CD14-positive monocyte (primary cell): ENCODE results near the gene IL1RL1. TPM values are rescaled to one million over a fixed set of nuclear protein-coding genes. Genes with fewer than 3 reads are reported as not detected.

Experiments used
- DNase-seq, 3 donors: peaks; one replicate each; pipeline ENCODE4 v3.0.0-alpha.2; 2011 to 2022
- H2AFZ ChIP-seq: 2 replicates; pipeline ENCODE4 v1.6.0; 2012; ENCODE audit warnings: mild to moderate bottlenecking, low read depth, low read length, inconsistent platforms; ENCODE audit not compliant: insufficient read depth, poor library complexity, severe bottlenecking
- H3K27ac ChIP-seq, 2 donors: 1 replicate in 1 of 2; 2 replicates in 1 of 2; pipeline ENCODE4 v1.5.1; 2012 to 2013; ENCODE audit warnings: low read length in 2 of 2, control low read depth in 1 of 2, inconsistent platforms in 1 of 2, low read depth in 1 of 2, mild to moderate bottlenecking in 1 of 2
- H3K27me3 ChIP-seq, 2 donors: one replicate each; pipeline versions ENCODE4 v1.6.0 to v1.6.1; 2011 to 2013; ENCODE audit warnings: low read length in 2 of 2; ENCODE audit not compliant: control insufficient read depth in 2 of 2, insufficient read depth in 2 of 2
- H3K36me3 ChIP-seq, 2 donors: replicated peaks in 1 of 2; 1 replicate in 1 of 2; 2 replicates in 1 of 2; pipeline versions ENCODE4 v1.5.1 to v1.6.1; 2012 to 2013; ENCODE audit warnings: low read length in 2 of 2, control low read depth in 1 of 2, inconsistent platforms in 1 of 2, mild to moderate bottlenecking in 1 of 2; ENCODE audit not compliant: insufficient read depth in 2 of 2, control insufficient read depth in 1 of 2
- H3K4me1 ChIP-seq, 2 donors: 1 replicate in 1 of 2; 2 replicates in 1 of 2; pipeline versions ENCODE4 v1.5.1 to v1.6.1; 2012 to 2013; ENCODE audit warnings: low read length in 2 of 2, control low read depth in 1 of 2, inconsistent platforms in 1 of 2, mild to moderate bottlenecking in 1 of 2, moderate library complexity in 1 of 2; ENCODE audit not compliant: insufficient read depth in 2 of 2, control insufficient read depth in 1 of 2
- H3K4me2 ChIP-seq: replicated peaks from 2 replicates; pipeline ENCODE3; 2012; ENCODE audit warnings: low read length, moderate library complexity, mild to moderate bottlenecking; ENCODE audit not compliant: poor library complexity, severe bottlenecking; ENCODE audit errors: extremely low read depth
- H3K4me3 ChIP-seq, 3 experiments: fragments of 200-600 bp in 1 of 3; sonication (generic) in 1 of 3; replicated peaks in 1 of 3; 1 replicate in 2 of 3; 2 replicates in 1 of 3; pipeline ENCODE4 v1.5.1; 2011 to 2013; ENCODE audit warnings: low read length in 3 of 3, mild to moderate bottlenecking in 3 of 3, control low read depth in 2 of 3, low read depth in 2 of 3, inconsistent platforms in 1 of 3, moderate library complexity in 1 of 3
- H3K79me2 ChIP-seq: 2 replicates; pipeline ENCODE4 v1.6.0; 2012; ENCODE audit warnings: mild to moderate bottlenecking, control low read depth, inconsistent platforms, low read length, moderate library complexity; ENCODE audit not compliant: insufficient read depth
- H3K9ac ChIP-seq: 2 replicates; pipeline ENCODE4 v1.6.0; 2017; ENCODE audit warnings: low read length, mild to moderate bottlenecking; ENCODE audit not compliant: insufficient read depth, poor library complexity, severe bottlenecking
- H3K9me3 ChIP-seq, 2 donors: replicated peaks in 1 of 2; 1 replicate in 1 of 2; 2 replicates in 1 of 2; pipeline versions ENCODE4 v1.5.1 to v1.6.1; 2012 to 2013; ENCODE audit warnings: low read length in 2 of 2, control low read depth in 1 of 2; ENCODE audit not compliant: control insufficient read depth in 1 of 2, insufficient read depth in 1 of 2
- H4K20me1 ChIP-seq: 2 replicates; pipeline ENCODE4 v1.6.0; 2012; ENCODE audit warnings: mild to moderate bottlenecking, low read length, control low read depth, moderate library complexity; ENCODE audit not compliant: insufficient read depth
- H3K27ac Mint-ChIP-seq, 7 donors: one replicate each; pipeline ENCODE4 v1.8.0; 2020; ENCODE audit warnings: mild to moderate bottlenecking in 7 of 7, mixed read lengths in 7 of 7, moderate library complexity in 6 of 7, inconsistent platforms in 2 of 7
- H3K27me3 Mint-ChIP-seq, 3 donors: one replicate each; pipeline ENCODE4 v1.8.0; 2021 to 2022; ENCODE audit warnings: low read depth in 3 of 3, mild to moderate bottlenecking in 3 of 3, mixed read lengths in 3 of 3, moderate library complexity in 3 of 3, inconsistent platforms in 1 of 3
- H3K36me3 Mint-ChIP-seq, 2 donors: one replicate each; pipeline ENCODE4 v1.8.0; 2020; ENCODE audit warnings: mixed read lengths in 2 of 2, inconsistent platforms in 1 of 2, mild to moderate bottlenecking in 1 of 2
- H3K4me1 Mint-ChIP-seq: one replicate; pipeline ENCODE4 v1.8.0; 2020; ENCODE audit warnings: mild to moderate bottlenecking, mixed read lengths
- H3K4me3 Mint-ChIP-seq, 2 donors: one replicate each; pipeline ENCODE4 v1.8.0; 2020; ENCODE audit warnings: mild to moderate bottlenecking in 2 of 2, mixed read lengths in 2 of 2, moderate library complexity in 1 of 2
- H3K9me3 Mint-ChIP-seq, 7 donors: one replicate each; pipeline ENCODE4 v1.8.0; 2020 to 2022; ENCODE audit warnings: mixed read lengths in 7 of 7, mild to moderate bottlenecking in 6 of 7, moderate library complexity in 6 of 7, inconsistent platforms in 2 of 7
- WGBS: methylation state at CpG from one replicate; pipeline ENCODE4 v1.1.5; 2013; ENCODE audit warnings: missing lambda C conversion rate; ENCODE audit not compliant: insufficient coverage; 5-methylcytosine and 5-hydroxymethylcytosine counted together
- intact Hi-C, 2 donors: fragments of 100-400 bp; cut with micrococcal nuclease; formaldehyde crosslinking; loops; one replicate each; pipeline versions ENCODE4 v1.15.0 to v1.15.1; 2023
- polyA plus RNA-seq, 3 donors: library from polyadenylated mRNA; depleted of rRNA in 1 of 3; unstranded in 2 of 3; stranded (reverse) in 1 of 3; fragments of 300-500 nt in 2 of 3; fragments of >200 nt in 1 of 3; fragmentation: Illumina TruSeq in 2 of 3; gene quantifications; 1 replicate in 2 of 3; 2 replicates in 1 of 3; pipeline ENCODE4 v1.2.3, GENCODE V29; 2012 to 2021
- TF ChIP-seq, protein P1 (sequence below): fragments of 200-600 bp; IDR thresholded peaks from one replicate; pipeline ENCODE4 v1.8.0; 2022; ENCODE audit warnings: antibody characterized with exemption, mild to moderate bottlenecking

Gene IL1RL1
- polyA plus RNA-seq, 3 donors = not detected

DNA sequence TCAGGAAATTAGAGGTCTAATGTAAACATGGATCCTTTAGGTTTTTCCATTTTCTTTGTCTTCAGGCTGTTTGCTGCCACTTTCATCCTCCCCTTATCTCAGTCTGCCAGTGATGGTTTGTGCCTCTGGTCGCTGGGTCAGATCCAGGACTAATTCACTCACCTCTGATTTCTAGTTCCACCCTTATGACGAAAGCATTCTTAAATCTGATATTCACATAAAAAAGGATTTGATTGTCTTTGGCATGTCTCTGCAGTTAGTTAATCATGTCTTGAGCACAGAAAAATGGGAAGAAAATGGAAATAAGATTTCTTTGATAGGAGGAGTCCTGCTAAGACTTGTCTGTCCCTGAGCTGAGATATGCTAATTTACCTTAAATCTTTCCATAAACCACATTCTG is 4.6 kb downstream of the IL1RL1 start:
- intact Hi-C loops = loop anchor here in 1 of 2 donors (10.0 kb wide), 1 partner anchor 61 kb away; no protein-coding TSS in a partner anchor
- Histone ChIP-seq H3K4me3 (no peak overlapping the region), H3K27ac (no peak overlapping the region), H4K20me1 (no peaks in the 10 kb centered on the region), H3K36me3 (no peaks in the 10 kb centered on the region), H2AFZ (no peak overlapping the region), H3K27me3 (peaks cover 13 to 16% of the 10 kb centered on the region in 2 donors), H3K4me2 (no peak overlapping the region), H3K4me1 (peaks cover 6 to 7% of the 10 kb centered on the region in 2 donors), H3K9me3 (no peaks in the 10 kb centered on the region), H3K79me2 (no peaks in the 10 kb centered on the region), H3K9ac (no peak overlapping the region)
- Mint-ChIP-seq H3K4me3 (no peak overlapping the region), H3K4me1 (peaks cover 12% of the 10 kb centered on the region), H3K36me3 (no peaks in the 10 kb centered on the region), H3K27me3 (peaks cover 19 to 32% (median 27%) of the 10 kb centered on the region in 3 donors), H3K9me3 (peaks cover 0 to 4% (median 0%) of the 10 kb centered on the region in 7 donors), H3K27ac (no peak overlapping the region)
- no peak for DNase-seq
- WGBS = no CpG with 5 or more reads among the region's 2 CpGs
- TF ChIP-seq, protein P1, sequence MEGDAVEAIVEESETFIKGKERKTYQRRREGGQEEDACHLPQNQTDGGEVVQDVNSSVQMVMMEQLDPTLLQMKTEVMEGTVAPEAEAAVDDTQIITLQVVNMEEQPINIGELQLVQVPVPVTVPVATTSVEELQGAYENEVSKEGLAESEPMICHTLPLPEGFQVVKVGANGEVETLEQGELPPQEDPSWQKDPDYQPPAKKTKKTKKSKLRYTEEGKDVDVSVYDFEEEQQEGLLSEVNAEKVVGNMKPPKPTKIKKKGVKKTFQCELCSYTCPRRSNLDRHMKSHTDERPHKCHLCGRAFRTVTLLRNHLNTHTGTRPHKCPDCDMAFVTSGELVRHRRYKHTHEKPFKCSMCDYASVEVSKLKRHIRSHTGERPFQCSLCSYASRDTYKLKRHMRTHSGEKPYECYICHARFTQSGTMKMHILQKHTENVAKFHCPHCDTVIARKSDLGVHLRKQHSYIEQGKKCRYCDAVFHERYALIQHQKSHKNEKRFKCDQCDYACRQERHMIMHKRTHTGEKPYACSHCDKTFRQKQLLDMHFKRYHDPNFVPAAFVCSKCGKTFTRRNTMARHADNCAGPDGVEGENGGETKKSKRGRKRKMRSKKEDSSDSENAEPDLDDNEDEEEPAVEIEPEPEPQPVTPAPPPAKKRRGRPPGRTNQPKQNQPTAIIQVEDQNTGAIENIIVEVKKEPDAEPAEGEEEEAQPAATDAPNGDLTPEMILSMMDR = no peak

DNA sequence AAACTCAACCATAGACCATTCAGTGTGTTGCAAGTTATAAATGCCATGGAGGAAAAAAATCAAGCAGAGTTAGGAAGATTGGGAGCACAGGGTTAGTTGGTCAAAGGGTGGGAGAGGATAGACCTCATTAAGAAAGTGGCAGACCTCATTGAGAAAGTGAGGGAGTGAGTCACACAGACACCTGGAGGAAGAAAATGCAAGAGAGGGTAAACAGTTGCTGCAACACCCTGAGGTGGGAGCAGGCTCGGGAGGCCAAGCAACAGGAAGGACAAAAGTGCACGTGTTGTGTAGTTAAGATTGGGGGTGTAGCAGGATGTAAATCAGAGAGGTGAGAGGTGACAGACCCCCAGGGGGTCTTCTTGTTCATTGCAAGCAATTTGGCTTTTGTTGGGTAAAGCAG is 6.4 kb downstream of the IL1RL1 start:
- no peak overlapping the region for H3K4me2 ChIP-seq
- Mint-ChIP-seq H3K27me3 (peaks cover 21 to 26% (median 25%) of the 10 kb centered on the region in 3 donors), H3K36me3 (no peaks in the 10 kb centered on the region), H3K4me3 (no peak overlapping the region), H3K9me3 (peaks cover 0 to 4% (median 0%) of the 10 kb centered on the region in 7 donors), H3K4me1 (peaks cover 13% of the 10 kb centered on the region), H3K27ac (no peak overlapping the region)
- WGBS = 17% methylated on average over 2 of the region's 2 CpGs
- H3K4me3 ChIP-seq = no peak overlapping the region
- DNase-seq = no peak
- H3K9ac ChIP-seq = no peak overlapping the region
- TF ChIP-seq, protein P1 = no peak
- H3K36me3 ChIP-seq = no peaks in the 10 kb centered on the region
- no peak overlapping the region for H3K27ac ChIP-seq
- intact Hi-C loops = loop anchor here in 1 of 2 donors (10.0 kb wide), 1 partner anchor 63 kb away; no protein-coding TSS in a partner anchor
- H3K9me3 ChIP-seq = no peaks in the 10 kb centered on the region
- peaks cover 9 to 10% of the 10 kb centered on the region in 2 donors for H3K4me1 ChIP-seq
- no peak overlapping the region for H2AFZ ChIP-seq
- H3K27me3 ChIP-seq = peaks cover 12 to 14% of the 10 kb centered on the region in 2 donors
- H3K79me2 ChIP-seq = no peaks in the 10 kb centered on the region
- H4K20me1 ChIP-seq = no peaks in the 10 kb centered on the region
